Frontal cortex (tissue), 4 donors: ENCODE measurements around the gene PDIK1L. TPM values are rescaled to one million over a fixed set of nuclear protein-coding genes. Genes with fewer than 3 reads are reported as not detected.
"Not testable (repeated sequence)": the region's sequence is repeated elsewhere in the genome, so short reads cannot be mapped to it uniquely, and the experiment has no call there.

Experiments
- DNase-seq, 2 donors: peaks; one replicate each; pipeline ENCODE4 v3.0.0; 2012; ENCODE audit warnings: low spot score in 2 of 2
- FAIRE-seq: peaks from 2 replicates; lab custom pipeline; 2012; peaks lifted over from hg19 to GRCh38; lab: Jason Lieb, UNC
- total RNA-seq: library from RNA; depleted of rRNA; stranded (reverse); fragments of >200 nt; gene quantifications from one replicate; pipeline ENCODE4 v1.2.3, GENCODE V29; 2014
- donor health status: control.
- donor health status: control.
- donor health status: control.

Gene PDIK1L
- total RNA-seq, 1 donor from 2014 or later: 109 TPM

- DNase-seq (no peak), FAIRE-seq (no peak)
These were observed 26.8 kb upstream of the PDIK1L start for GRCh38 chr1:26084844-26085243.

- FAIRE-seq (no peak), DNase-seq (no peak)
These were observed 22.5 kb upstream of the PDIK1L start for GRCh38 chr1:26089125-26089524.

GRCh38 chr1:26090893-26091292 lies 20.7 kb upstream of the PDIK1L start:
- no peak for DNase-seq
- FAIRE-seq: no peak

GRCh38 chr1:26092422-26092821 lies 19.2 kb upstream of the PDIK1L start:
- FAIRE-seq (no peak), DNase-seq (no peak)

GRCh38 chr1:26093569-26093968 lies 18.1 kb upstream of the PDIK1L start:
- not testable (repeated sequence) for FAIRE-seq, DNase-seq

GRCh38 chr1:26094076-26094669 lies 17.5 kb upstream of the PDIK1L start:
- no peak for DNase-seq

GRCh38 chr1:26094677-26095383 lies 16.8 kb upstream of the PDIK1L start:
- no peak for FAIRE-seq
- DNase-seq: no peak

More at GRCh38 chr1:26094076-26094669, 17.5 kb upstream of the PDIK1L start:
- no peak for FAIRE-seq

- DNase-seq (peak in 1 of 2 donors; percentile 30), FAIRE-seq (peak; percentile 75)
These were observed 15.2 kb upstream of the PDIK1L start for GRCh38 chr1:26096471-26096870.

GRCh38 chr1:26097696-26098095 lies 13.9 kb upstream of the PDIK1L start:
- DNase-seq: no peak
- no peak for FAIRE-seq

GRCh38 chr1:26098602-26099001 lies 13.0 kb upstream of the PDIK1L start:
- DNase-seq (no peak), FAIRE-seq (no peak)

GRCh38 chr1:26099780-26100179 lies 11.8 kb upstream of the PDIK1L start:
- FAIRE-seq (no peak), DNase-seq (no peak)

GRCh38 chr1:26100204-26100603 lies 11.4 kb upstream of the PDIK1L start:
- DNase-seq, FAIRE-seq: not testable (repeated sequence)

GRCh38 chr1:26102119-26102518 lies 9.5 kb upstream of the PDIK1L start:
- DNase-seq (no peak), FAIRE-seq (no peak)

GRCh38 chr1:26102526-26102925 lies 9.1 kb upstream of the PDIK1L start:
- no peak for FAIRE-seq
- no peak for DNase-seq

GRCh38 chr1:26105226-26105548 lies 6.4 kb upstream of the PDIK1L start:
- not testable (repeated sequence) for DNase-seq, FAIRE-seq

GRCh38 chr1:26109229-26110164 lies 2.1 kb upstream of the PDIK1L start:
- DNase-seq: no peak
- FAIRE-seq: no peak

GRCh38 chr1:26110731-26111529 lies 694 bp upstream of the PDIK1L start:
- FAIRE-seq (no peak), DNase-seq (peak; percentile 80 to 83)

- DNase-seq: peak; percentile 20 to 21
- no peak for FAIRE-seq
These were observed 767 bp downstream of the PDIK1L start for GRCh38 chr1:26112407-26112775.

- DNase-seq: no peak
- FAIRE-seq: no peak
These were observed 2.7 kb downstream of the PDIK1L start for GRCh38 chr1:26114165-26114927.
